ENCODE data around the gene RAB9A. TPM values are rescaled to one million over a fixed set of nuclear protein-coding genes. Genes with fewer than 3 reads are reported as not detected.

RAB9A gene
- total and polyA plus RNA-seq, 4 donors: 18.2 to 26.2 (median 20.2) TPM

- Histone ChIP-seq H3K4me1 (ENCODE audit: control insufficient read depth in 1 of 2, insufficient read depth in 2 of 2, low read length in 2 of 2) (no peaks in the 10 kb centered on the region), H3K4me3 (ENCODE audit: low read length in 2 of 2) (no peak overlapping the region), H3K9me3 (ENCODE audit: control insufficient read depth, low read length) (no peaks in the 10 kb centered on the region), H3K36me3 (ENCODE audit: control insufficient read depth in 1 of 2, insufficient read depth in 2 of 2, low read length in 1 of 2) (peaks cover 0 to 2% of the 10 kb centered on the region in 2 donors), H3K27ac (ENCODE audit: low read depth in 1 of 2, low read length in 2 of 2) (no peak overlapping the region), H3K27me3 (ENCODE audit: control insufficient read depth in 1 of 2, insufficient read depth in 2 of 2, low read length in 1 of 2) (no peaks in the 10 kb centered on the region)
- 81 to 83% methylated on average over 3 of the region's 3 CpGs for WGBS, 2 donors
- intact Hi-C loops (cut with DNase I): no loop called here
- DNase-seq: no peak
- no peak for ATAC-seq (ENCODE audit: low FRiP score)
Measured at GRCh38 chrX:13752141-13752540, 63.2 kb downstream of the RAB9A start.

DNA sequence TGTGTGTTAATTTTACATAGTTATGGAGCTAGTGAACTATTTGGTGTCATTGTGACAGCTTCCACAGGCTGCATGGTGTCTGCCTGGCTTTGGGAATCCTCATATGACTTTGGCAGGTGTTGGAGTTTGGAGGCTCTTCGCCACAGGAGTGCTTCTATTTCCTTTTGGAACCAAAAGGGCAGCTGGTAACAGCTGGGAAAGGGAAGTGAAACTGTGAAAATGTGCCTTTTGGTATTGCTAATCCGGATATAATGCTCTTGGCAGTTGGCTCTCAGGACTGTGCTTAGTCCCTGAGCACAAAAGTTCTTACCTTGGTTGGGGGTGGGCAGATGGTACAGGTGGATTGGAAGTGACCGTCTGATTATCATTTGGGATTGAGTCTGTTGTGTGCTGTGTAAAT lies 63.7 kb downstream of the RAB9A start:
- H3K27ac ChIP-seq (ENCODE audit: low read depth in 1 of 2, low read length in 2 of 2): no peak overlapping the region
- WGBS, 2 donors: 77 to 79% methylated on average over 3 of the region's 3 CpGs
- ATAC-seq (ENCODE audit: low FRiP score) (no peak), DNase-seq (no peak)
- H3K4me1 ChIP-seq (ENCODE audit: control insufficient read depth in 1 of 2, insufficient read depth in 2 of 2, low read length in 2 of 2): no peaks in the 10 kb centered on the region
- no peaks in the 10 kb centered on the region for H3K27me3 ChIP-seq (ENCODE audit: control insufficient read depth in 1 of 2, insufficient read depth in 2 of 2, low read length in 1 of 2)
- H3K4me3 ChIP-seq (ENCODE audit: low read length in 2 of 2): no peak overlapping the region
- no peaks in the 10 kb centered on the region for H3K9me3 ChIP-seq (ENCODE audit: control insufficient read depth, low read length)
- H3K36me3 ChIP-seq (ENCODE audit: control insufficient read depth in 1 of 2, insufficient read depth in 2 of 2, low read length in 1 of 2): peaks cover 0 to 2% of the 10 kb centered on the region in 2 donors
- intact Hi-C loops (cut with DNase I): no loop called here

DNA sequence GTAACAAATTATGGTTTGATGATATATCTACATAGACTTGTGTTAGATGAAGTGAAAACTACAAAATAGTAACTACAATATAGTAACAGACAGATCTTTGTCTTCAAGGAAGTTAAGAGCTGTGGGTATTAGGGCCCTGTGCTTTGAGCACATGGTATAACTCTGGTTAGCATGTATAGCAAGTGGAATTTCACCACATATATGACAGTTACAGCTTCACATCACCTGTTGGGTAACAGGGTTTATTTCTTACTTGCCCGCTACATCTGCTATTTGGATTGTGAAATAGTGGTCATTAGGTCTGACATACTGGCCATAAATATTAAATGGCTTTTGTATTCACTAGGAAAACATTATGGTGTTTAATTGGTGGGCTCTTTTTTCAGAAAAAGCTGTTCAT lies 65.8 kb downstream of the RAB9A start:
- ATAC-seq (ENCODE audit: low FRiP score) (no peak), DNase-seq (no peak)
- intact Hi-C loops (cut with DNase I): loop anchor here in 1 of 2 donors (5.0 kb wide), 1 partner anchor 273 kb away; the partner anchor contains the start of gene GEMIN8
- Histone ChIP-seq H3K4me3 (ENCODE audit: low read length in 2 of 2) (no peak overlapping the region), H3K36me3 (ENCODE audit: control insufficient read depth in 1 of 2, insufficient read depth in 2 of 2, low read length in 1 of 2) (peaks cover 2% of the 10 kb centered on the region in 2 donors), H3K27ac (ENCODE audit: low read depth in 1 of 2, low read length in 2 of 2) (no peak overlapping the region), H3K27me3 (ENCODE audit: control insufficient read depth in 1 of 2, insufficient read depth in 2 of 2, low read length in 1 of 2) (no peaks in the 10 kb centered on the region), H3K9me3 (ENCODE audit: control insufficient read depth, low read length) (no peaks in the 10 kb centered on the region), H3K4me1 (ENCODE audit: control insufficient read depth in 1 of 2, insufficient read depth in 2 of 2, low read length in 2 of 2) (no peaks in the 10 kb centered on the region)
- WGBS, 2 donors: 98 to 99% methylated on average over 1 of the region's 1 CpG

GRCh38 chrX:13755254-13755653 lies 66.3 kb downstream of the RAB9A start:
- H3K36me3 ChIP-seq (ENCODE audit: control insufficient read depth in 1 of 2, insufficient read depth in 2 of 2, low read length in 1 of 2): peaks cover 2% of the 10 kb centered on the region in 2 donors
- no peaks in the 10 kb centered on the region for H3K27me3 ChIP-seq (ENCODE audit: control insufficient read depth in 1 of 2, insufficient read depth in 2 of 2, low read length in 1 of 2)
- H3K27ac ChIP-seq (ENCODE audit: low read depth in 1 of 2, low read length in 2 of 2): no peak overlapping the region
- no peaks in the 10 kb centered on the region for H3K4me1 ChIP-seq (ENCODE audit: control insufficient read depth in 1 of 2, insufficient read depth in 2 of 2, low read length in 2 of 2)
- no peak for DNase-seq
- no peak overlapping the region for H3K4me3 ChIP-seq (ENCODE audit: low read length in 2 of 2)
- H3K9me3 ChIP-seq (ENCODE audit: control insufficient read depth, low read length): no peaks in the 10 kb centered on the region
- intact Hi-C loops (cut with DNase I): loop anchor here in 1 of 2 donors (5.0 kb wide), 1 partner anchor 272 kb away; the partner anchor contains the start of gene GEMIN8
- ATAC-seq (ENCODE audit: low FRiP score): no peak
- 81 to 84% methylated on average over 1 of the region's 1 CpG for WGBS, 2 donors

GRCh38 chrX:13756381-13756780 lies 67.5 kb downstream of the RAB9A start:
- intact Hi-C loops (cut with DNase I): loop anchor here in 1 of 2 donors (5.0 kb wide), 1 partner anchor 271 kb away; the partner anchor contains the start of gene GEMIN8
- Histone ChIP-seq H3K9me3 (ENCODE audit: control insufficient read depth, low read length) (no peaks in the 10 kb centered on the region), H3K36me3 (ENCODE audit: control insufficient read depth in 1 of 2, insufficient read depth in 2 of 2, low read length in 1 of 2) (peaks cover 2% of the 10 kb centered on the region in 2 donors), H3K4me3 (ENCODE audit: low read length in 2 of 2) (no peak overlapping the region), H3K27me3 (ENCODE audit: control insufficient read depth in 1 of 2, insufficient read depth in 2 of 2, low read length in 1 of 2) (no peaks in the 10 kb centered on the region), H3K27ac (ENCODE audit: low read depth in 1 of 2, low read length in 2 of 2) (no peak overlapping the region), H3K4me1 (ENCODE audit: control insufficient read depth in 1 of 2, insufficient read depth in 2 of 2, low read length in 2 of 2) (no peaks in the 10 kb centered on the region)
- 91 to 93% methylated on average over 4 of the region's 4 CpGs for WGBS, 2 donors
- no peak for DNase-seq
- no peak for ATAC-seq (ENCODE audit: low FRiP score)

GRCh38 chrX:13759152-13759718 lies 70.3 kb downstream of the RAB9A start:
- Histone ChIP-seq H3K4me1 (ENCODE audit: control insufficient read depth in 1 of 2, insufficient read depth in 2 of 2, low read length in 2 of 2) (peaks cover 0 to 2% of the 10 kb centered on the region in 2 donors), H3K27ac (ENCODE audit: low read depth in 1 of 2, low read length in 2 of 2) (no peak overlapping the region), H3K27me3 (ENCODE audit: control insufficient read depth in 1 of 2, insufficient read depth in 2 of 2, low read length in 1 of 2) (no peaks in the 10 kb centered on the region), H3K36me3 (ENCODE audit: control insufficient read depth in 1 of 2, insufficient read depth in 2 of 2, low read length in 1 of 2) (peaks cover 2% of the 10 kb centered on the region in 2 donors), H3K9me3 (ENCODE audit: control insufficient read depth, low read length) (no peaks in the 10 kb centered on the region), H3K4me3 (ENCODE audit: low read length in 2 of 2) (no peak overlapping the region)
- ATAC-seq (ENCODE audit: low FRiP score) (no peak), DNase-seq (no peak)
- intact Hi-C loops (cut with DNase I): loop anchor here in 1 of 2 donors (5.0 kb wide), 1 partner anchor 268 kb away; the partner anchor contains the start of gene GEMIN8
- WGBS, 2 donors: 82 to 88% methylated on average over 8 of the region's 8 CpGs

Other genes with a start within 250 kb of the RAB9A start
- under 1 TPM; 0.23 to 0.60 TPM for gene EGFL6, start 119.5 kb upstream of the RAB9A start, total RNA-seq
- gene EGFL6, start 119.5 kb upstream of the RAB9A start, polyA plus RNA-seq: not detected
- 1 to 10 TPM; 2.3 to 3.9 TPM for gene TCEANC, start 36.0 kb upstream of the RAB9A start, total RNA-seq
- gene TCEANC, start 36.0 kb upstream of the RAB9A start, polyA plus RNA-seq: 1 to 10 TPM; 1.5 to 2.8 TPM
- 10 to 100 TPM; 17.4 to 18.5 TPM for gene TRAPPC2, start 45.5 kb downstream of the RAB9A start, total RNA-seq
- 10 to 100 TPM in 1 of 2 donors, 1 to 10 TPM in 1; 6.5 to 13.3 TPM for gene TRAPPC2, start 45.5 kb downstream of the RAB9A start, polyA plus RNA-seq
- gene OFD1, start 45.6 kb downstream of the RAB9A start, total RNA-seq: 10 to 100 TPM; 23.8 to 34.6 TPM
- gene OFD1, start 45.6 kb downstream of the RAB9A start, polyA plus RNA-seq: 10 to 100 TPM in 1 of 2 donors, 1 to 10 TPM in 1; 8.4 to 61.6 TPM
- gene GPM6B, start 128.0 kb downstream of the RAB9A start, total RNA-seq: 10 to 100 TPM; 16.6 to 19.6 TPM
- gene GPM6B, start 128.0 kb downstream of the RAB9A start, polyA plus RNA-seq: 10 to 100 TPM in 1 of 2 donors, 1 to 10 TPM in 1; 6.3 to 15.4 TPM